ENCODE data around the gene EMILIN1.
A peak's percentile ranks its signal among the peaks of the same experiment; 100 is the strongest.

DNA sequence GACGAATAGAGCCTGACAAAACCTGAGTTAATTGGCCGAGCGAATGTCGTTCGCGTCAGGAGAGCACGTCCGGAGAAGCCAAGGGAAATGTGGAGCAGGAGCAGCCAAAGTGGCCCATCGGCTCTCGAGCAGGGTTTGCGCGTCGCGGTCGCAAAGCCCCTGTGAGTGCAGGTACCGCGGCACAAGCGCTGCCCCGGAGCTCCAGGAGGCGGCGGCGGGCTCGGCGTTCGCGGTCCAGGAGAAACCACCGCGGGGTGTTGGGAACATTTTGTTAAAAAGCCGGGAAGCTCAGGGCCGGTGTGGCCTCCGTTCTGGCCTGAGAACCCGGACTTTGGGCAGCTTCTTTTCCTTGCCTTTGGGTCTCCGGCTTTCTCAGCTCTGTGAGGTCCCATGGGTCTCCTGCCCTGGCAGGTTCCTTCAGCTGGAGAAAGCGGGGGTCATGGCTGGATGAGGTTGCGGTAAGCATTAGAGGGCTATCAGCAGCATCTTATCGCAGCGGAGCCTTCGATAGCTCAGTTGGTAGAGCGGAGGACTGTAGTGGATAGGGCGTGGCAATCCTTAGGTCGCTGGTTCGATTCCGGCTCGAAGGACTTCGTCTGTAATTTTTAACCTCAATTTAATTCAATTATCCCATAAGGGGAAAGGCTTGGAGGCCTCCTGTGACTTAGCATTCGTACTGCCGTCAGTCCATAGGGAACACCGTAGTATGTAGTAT, 28.0 kb upstream of the EMILIN1 start:
- TF ChIP-seq ARNTL (CRISPR knock-in tag; IDR thresholded peaks at IDR 0.05; ENCODE audit: borderline replicate concordance, low read depth) (peak; percentile 29; the same call in 1 of the 2 replicates), TCF4 (CRISPR knock-in tag; IDR thresholded peaks at IDR 0.05; ENCODE audit: borderline replicate concordance) (0 out of 2 replicates have a peak, but pooled peaks have one; percentile 4), ZFP3 (CRISPR knock-in tag; IDR thresholded peaks at IDR 0.05) (no peak), ESRRG (CRISPR knock-in tag; IDR thresholded peaks at IDR 0.05) (no peak; the same call in 1 of the 2 replicates), ZFP30 (CRISPR knock-in tag; IDR thresholded peaks at IDR 0.05) (0 out of 2 replicates have a peak, but pooled peaks have one; percentile 27), SNAI2 (CRISPR knock-in tag; IDR thresholded peaks at IDR 0.05) (no peak; the same call in 1 of the 2 replicates), CSDC2 (CRISPR knock-in tag; IDR thresholded peaks at IDR 0.05) (0 out of 2 replicates have a peak, but pooled peaks have one; percentile 12)
- TF ChIP-seq, protein P1, sequence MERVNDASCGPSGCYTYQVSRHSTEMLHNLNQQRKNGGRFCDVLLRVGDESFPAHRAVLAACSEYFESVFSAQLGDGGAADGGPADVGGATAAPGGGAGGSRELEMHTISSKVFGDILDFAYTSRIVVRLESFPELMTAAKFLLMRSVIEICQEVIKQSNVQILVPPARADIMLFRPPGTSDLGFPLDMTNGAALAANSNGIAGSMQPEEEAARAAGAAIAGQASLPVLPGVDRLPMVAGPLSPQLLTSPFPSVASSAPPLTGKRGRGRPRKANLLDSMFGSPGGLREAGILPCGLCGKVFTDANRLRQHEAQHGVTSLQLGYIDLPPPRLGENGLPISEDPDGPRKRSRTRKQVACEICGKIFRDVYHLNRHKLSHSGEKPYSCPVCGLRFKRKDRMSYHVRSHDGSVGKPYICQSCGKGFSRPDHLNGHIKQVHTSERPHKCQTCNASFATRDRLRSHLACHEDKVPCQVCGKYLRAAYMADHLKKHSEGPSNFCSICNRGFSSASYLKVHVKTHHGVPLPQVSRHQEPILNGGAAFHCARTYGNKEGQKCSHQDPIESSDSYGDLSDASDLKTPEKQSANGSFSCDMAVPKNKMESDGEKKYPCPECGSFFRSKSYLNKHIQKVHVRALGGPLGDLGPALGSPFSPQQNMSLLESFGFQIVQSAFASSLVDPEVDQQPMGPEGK (CRISPR knock-in tag; IDR thresholded peaks at IDR 0.05; ENCODE audit: borderline replicate concordance): no peak
- TF ChIP-seq, protein P2, sequence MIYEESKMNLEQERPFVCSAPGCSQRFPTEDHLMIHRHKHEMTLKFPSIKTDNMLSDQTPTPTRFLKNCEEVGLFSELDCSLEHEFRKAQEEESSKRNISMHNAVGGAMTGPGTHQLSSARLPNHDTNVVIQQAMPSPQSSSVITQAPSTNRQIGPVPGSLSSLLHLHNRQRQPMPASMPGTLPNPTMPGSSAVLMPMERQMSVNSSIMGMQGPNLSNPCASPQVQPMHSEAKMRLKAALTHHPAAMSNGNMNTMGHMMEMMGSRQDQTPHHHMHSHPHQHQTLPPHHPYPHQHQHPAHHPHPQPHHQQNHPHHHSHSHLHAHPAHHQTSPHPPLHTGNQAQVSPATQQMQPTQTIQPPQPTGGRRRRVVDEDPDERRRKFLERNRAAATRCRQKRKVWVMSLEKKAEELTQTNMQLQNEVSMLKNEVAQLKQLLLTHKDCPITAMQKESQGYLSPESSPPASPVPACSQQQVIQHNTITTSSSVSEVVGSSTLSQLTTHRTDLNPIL (CRISPR knock-in tag; IDR thresholded peaks at IDR 0.05; ENCODE audit: low read depth): no peak; the same call in 1 of the 2 replicates
- TF ChIP-seq, protein P3, sequence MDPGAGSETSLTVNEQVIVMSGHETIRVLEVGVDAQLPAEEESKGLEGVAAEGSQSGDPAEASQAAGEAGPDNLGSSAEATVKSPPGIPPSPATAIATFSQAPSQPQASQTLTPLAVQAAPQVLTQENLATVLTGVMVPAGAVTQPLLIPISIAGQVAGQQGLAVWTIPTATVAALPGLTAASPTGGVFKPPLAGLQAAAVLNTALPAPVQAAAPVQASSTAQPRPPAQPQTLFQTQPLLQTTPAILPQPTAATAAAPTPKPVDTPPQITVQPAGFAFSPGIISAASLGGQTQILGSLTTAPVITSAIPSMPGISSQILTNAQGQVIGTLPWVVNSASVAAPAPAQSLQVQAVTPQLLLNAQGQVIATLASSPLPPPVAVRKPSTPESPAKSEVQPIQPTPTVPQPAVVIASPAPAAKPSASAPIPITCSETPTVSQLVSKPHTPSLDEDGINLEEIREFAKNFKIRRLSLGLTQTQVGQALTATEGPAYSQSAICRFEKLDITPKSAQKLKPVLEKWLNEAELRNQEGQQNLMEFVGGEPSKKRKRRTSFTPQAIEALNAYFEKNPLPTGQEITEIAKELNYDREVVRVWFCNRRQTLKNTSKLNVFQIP (CRISPR knock-in tag; IDR thresholded peaks at IDR 0.05; ENCODE audit: borderline replicate concordance, low read depth): peak; percentile 59; the same call in 1 of the 2 replicates
- TF ChIP-seq, protein P4, sequence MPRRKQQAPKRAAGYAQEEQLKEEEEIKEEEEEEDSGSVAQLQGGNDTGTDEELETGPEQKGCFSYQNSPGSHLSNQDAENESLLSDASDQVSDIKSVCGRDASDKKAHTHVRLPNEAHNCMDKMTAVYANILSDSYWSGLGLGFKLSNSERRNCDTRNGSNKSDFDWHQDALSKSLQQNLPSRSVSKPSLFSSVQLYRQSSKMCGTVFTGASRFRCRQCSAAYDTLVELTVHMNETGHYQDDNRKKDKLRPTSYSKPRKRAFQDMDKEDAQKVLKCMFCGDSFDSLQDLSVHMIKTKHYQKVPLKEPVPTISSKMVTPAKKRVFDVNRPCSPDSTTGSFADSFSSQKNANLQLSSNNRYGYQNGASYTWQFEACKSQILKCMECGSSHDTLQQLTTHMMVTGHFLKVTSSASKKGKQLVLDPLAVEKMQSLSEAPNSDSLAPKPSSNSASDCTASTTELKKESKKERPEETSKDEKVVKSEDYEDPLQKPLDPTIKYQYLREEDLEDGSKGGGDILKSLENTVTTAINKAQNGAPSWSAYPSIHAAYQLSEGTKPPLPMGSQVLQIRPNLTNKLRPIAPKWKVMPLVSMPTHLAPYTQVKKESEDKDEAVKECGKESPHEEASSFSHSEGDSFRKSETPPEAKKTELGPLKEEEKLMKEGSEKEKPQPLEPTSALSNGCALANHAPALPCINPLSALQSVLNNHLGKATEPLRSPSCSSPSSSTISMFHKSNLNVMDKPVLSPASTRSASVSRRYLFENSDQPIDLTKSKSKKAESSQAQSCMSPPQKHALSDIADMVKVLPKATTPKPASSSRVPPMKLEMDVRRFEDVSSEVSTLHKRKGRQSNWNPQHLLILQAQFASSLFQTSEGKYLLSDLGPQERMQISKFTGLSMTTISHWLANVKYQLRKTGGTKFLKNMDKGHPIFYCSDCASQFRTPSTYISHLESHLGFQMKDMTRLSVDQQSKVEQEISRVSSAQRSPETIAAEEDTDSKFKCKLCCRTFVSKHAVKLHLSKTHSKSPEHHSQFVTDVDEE (CRISPR knock-in tag; IDR thresholded peaks at IDR 0.05): peak; percentile 51
- TF ChIP-seq, protein P5, sequence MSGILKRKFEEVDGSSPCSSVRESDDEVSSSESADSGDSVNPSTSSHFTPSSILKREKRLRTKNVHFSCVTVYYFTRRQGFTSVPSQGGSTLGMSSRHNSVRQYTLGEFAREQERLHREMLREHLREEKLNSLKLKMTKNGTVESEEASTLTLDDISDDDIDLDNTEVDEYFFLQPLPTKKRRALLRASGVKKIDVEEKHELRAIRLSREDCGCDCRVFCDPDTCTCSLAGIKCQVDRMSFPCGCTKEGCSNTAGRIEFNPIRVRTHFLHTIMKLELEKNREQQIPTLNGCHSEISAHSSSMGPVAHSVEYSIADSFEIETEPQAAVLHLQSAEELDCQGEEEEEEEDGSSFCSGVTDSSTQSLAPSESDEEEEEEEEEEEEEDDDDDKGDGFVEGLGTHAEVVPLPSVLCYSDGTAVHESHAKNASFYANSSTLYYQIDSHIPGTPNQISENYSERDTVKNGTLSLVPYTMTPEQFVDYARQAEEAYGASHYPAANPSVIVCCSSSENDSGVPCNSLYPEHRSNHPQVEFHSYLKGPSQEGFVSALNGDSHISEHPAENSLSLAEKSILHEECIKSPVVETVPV (CRISPR knock-in tag; IDR thresholded peaks at IDR 0.05): no peak; the same call in 1 of the 2 replicates
